OCI-M2 (cell line): ENCODE results near the gene AATF.

Source experiments
- DNase-seq: peaks from one replicate; lab custom pipeline; 2025; ENCODE audit not compliant: unreplicated experiment; lab: John Stamatoyannopoulos, UW

Gene AATF

GRCh38 chr17:37100231-37100630, 151.5 kb downstream of the AATF start:
- DNase-seq: no peak

- DNase-seq: no peak
Measured at GRCh38 chr17:37101306-37101705, 152.6 kb downstream of the AATF start.

- no peak for DNase-seq
Measured at GRCh38 chr17:37103231-37103630, 154.5 kb downstream of the AATF start.

- DNase-seq: no peak
Measured at GRCh38 chr17:37106049-37106448, 157.3 kb downstream of the AATF start.
